ENCODE measurements around the gene SCUBE2.
A peak's percentile ranks its signal among the peaks of the same experiment; 100 is the strongest.
"Not testable (repeated sequence)": the region's sequence is repeated elsewhere in the genome, so short reads cannot be mapped to it uniquely, and the experiment has no call there.

SCUBE2 gene

DNA sequence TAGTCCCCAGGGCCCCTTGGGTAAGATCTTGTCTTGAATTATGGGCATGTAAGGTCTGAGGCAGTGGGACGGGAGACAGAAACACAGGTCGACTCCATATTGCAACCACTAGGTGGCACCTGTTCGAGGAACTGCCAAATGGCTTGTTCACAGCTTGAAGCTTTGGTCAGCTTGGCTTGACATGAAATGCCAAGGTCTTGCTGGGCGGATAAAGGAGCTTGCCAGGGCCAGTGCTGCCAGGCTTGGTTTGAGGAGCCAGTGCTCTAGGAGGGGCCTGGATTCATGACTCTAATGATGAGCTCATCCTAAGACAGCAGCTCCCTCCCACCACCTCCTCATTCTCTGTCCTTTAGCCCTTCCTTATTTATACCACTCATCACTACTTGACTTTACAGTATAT, 75.7 kb downstream of the SCUBE2 start:
- H3K4me3 ChIP-seq (replicated peaks; ENCODE audit: low read depth, low read length) = no peak overlapping the region
- TF ChIP-seq, protein P1, sequence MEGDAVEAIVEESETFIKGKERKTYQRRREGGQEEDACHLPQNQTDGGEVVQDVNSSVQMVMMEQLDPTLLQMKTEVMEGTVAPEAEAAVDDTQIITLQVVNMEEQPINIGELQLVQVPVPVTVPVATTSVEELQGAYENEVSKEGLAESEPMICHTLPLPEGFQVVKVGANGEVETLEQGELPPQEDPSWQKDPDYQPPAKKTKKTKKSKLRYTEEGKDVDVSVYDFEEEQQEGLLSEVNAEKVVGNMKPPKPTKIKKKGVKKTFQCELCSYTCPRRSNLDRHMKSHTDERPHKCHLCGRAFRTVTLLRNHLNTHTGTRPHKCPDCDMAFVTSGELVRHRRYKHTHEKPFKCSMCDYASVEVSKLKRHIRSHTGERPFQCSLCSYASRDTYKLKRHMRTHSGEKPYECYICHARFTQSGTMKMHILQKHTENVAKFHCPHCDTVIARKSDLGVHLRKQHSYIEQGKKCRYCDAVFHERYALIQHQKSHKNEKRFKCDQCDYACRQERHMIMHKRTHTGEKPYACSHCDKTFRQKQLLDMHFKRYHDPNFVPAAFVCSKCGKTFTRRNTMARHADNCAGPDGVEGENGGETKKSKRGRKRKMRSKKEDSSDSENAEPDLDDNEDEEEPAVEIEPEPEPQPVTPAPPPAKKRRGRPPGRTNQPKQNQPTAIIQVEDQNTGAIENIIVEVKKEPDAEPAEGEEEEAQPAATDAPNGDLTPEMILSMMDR (IDR thresholded peaks at IDR 0.05; ENCODE audit: low read depth, low read length, missing control alignments) = peak; percentile 86
- peak; percentile 58 for DNase-seq (ENCODE audit: extremely low read depth, low read depth)

DNA sequence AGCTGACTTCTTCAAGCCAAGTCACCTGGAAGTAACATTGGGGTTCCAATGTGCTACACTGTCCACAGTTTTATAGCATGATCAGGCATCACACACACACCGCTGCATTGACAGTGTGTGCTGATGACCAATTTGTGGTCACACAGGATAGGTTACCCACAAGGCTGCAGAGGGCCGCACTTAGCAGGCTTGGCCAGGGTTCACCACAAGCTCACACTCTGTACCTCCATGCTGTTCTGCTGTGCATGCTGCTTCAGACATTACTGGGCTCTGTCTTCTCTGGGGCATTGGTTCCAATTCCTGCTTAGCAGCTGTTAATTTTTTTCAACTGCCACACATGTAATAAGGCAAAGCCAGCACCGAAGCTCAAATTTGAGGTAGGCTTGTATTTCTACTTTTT, 76.6 kb downstream of the SCUBE2 start:
- TF ChIP-seq, protein P1 (IDR thresholded peaks at IDR 0.05; ENCODE audit: low read depth, low read length, missing control alignments) = no peak
- H3K4me3 ChIP-seq (replicated peaks; ENCODE audit: low read depth, low read length) = no peak overlapping the region
- DNase-seq (ENCODE audit: extremely low read depth, low read depth) = no peak

DNA sequence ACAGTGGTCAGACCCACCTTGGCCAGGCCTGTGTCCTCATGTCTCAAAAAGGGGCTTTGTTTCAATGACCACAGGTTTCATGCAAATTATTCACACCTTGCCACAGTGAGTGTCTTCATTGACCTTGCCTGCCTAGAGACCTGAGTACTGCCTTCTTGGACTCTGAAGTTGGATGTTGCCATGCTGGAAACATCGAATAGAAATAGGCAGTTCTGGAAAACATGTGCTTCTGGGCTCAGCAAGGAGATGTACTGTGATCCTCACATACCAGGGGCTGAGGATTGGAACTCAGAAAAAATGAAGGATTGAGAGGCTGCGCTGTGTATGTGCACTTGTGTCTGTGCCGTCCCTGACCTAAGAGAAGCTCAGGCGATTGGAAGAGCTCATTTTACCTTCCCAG, 78.0 kb downstream of the SCUBE2 start:
- DNase-seq (ENCODE audit: extremely low read depth, low read depth) = no peak
- H3K4me3 ChIP-seq (replicated peaks; ENCODE audit: low read depth, low read length) = no peak overlapping the region
- TF ChIP-seq, protein P1 (IDR thresholded peaks at IDR 0.05; ENCODE audit: low read depth, low read length, missing control alignments) = no peak

DNA sequence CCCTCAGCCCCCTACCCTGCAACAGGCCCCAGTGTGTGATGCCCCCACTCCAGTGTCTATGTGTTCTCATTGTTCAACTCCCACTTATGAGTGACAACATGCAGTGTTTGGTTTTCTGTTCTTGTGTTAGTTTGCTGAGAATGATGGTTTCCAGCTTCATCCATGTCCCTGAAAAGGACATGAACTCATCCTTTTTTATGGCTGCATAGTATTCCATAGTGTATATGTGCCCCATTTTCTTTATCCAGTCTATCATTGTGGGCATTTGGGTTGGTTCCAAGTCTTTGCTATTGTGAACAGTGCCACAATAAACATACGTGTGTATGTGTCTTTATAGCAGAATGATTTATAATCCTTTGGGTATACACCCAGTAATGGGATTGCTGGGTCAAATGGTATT, 81.9 kb downstream of the SCUBE2 start:
- H3K4me3 ChIP-seq (replicated peaks; ENCODE audit: low read depth, low read length); DNase-seq (ENCODE audit: extremely low read depth, low read depth): not testable (repeated sequence)

DNA sequence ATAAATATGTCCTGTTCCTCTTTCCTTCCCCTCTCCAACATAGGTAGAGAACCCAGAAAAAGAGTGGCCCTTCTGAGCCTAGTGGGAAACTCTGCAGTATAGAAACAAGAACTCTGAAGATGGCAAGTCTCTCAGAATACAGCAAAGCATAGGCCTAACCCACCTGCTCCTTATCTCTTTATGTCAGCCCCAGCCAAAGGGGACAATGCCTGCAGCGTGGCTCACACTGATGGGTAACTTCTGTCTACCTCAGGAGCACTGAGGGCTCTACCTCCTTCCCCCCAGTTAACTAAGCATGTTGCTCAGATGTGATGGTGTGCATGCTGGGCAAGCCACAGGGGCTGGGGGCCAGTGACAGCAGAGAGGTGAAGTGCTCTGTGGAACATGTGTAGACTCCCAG, 82.7 kb downstream of the SCUBE2 start:
- no peak for DNase-seq (ENCODE audit: extremely low read depth, low read depth)

DNA sequence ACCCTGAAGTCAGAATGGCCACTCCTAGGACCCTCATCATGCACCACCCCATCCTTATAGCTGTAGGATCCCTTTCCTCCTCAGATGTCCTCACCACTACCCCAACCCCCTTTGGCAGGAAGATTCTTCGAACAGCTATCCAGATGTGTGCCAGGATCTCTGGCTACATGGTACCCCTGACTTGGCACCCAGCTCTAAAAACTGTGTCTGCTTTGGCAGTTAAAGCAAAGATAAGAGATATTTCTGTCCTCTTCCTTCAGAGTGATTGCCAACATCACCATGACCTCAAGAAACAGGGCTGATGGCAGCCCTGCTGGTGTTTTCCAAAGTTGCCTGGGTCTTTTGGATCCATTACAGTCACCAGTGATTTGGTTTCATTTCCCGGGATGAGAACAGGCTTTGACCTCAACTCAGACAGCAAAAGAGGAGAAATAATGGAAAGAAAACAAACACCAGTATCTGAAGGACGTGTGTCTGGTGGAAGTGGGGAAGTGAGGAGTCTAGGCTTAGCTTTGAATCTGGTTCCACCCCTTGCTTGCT, 83.3 kb downstream of the SCUBE2 start:
- TF ChIP-seq, protein P1 (IDR thresholded peaks at IDR 0.05; ENCODE audit: low read depth, low read length, missing control alignments) = no peak
- DNase-seq (ENCODE audit: extremely low read depth, low read depth) = no peak
- H3K4me3 ChIP-seq (replicated peaks; ENCODE audit: low read depth, low read length) = no peak overlapping the region

More for the DNA sequence above, 82.7 kb downstream of the SCUBE2 start:
- no peak overlapping the region for H3K4me3 ChIP-seq (replicated peaks; ENCODE audit: low read depth, low read length)
- TF ChIP-seq, protein P1 (IDR thresholded peaks at IDR 0.05; ENCODE audit: low read depth, low read length, missing control alignments) = no peak

DNA sequence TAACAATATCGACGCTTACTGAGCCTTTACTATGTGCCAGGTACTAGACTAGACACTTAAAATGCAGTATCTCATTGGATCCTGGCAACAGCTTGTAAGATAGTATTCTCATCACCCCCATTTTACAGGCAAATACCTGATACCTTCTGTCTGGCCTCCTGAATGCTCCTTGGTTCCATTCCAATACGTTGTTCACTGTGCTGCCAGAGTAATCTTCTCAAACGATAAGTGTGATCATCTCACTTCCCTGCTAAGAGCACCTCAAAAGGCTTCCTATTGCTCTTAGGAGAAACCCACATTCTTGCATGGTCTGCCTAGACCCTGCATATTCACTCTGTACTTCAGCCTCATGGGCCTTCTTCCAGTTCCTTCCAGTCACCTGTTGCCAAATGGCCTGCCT, 86.3 kb downstream of the SCUBE2 start:
- no peak overlapping the region for H3K4me3 ChIP-seq (replicated peaks; ENCODE audit: low read depth, low read length)
- TF ChIP-seq, protein P1 (IDR thresholded peaks at IDR 0.05; ENCODE audit: low read depth, low read length, missing control alignments) = no peak
- DNase-seq (ENCODE audit: extremely low read depth, low read depth) = no peak
